WTC11 (cell line): Measurements from ENCODE around the gene LRRC57. TPM values are rescaled to one million over a fixed set of nuclear protein-coding genes. Genes with fewer than 3 reads are reported as not detected.

Experiments used
- ATAC-seq: fragments of 200-7000 bp; cut with Tn5 transposase; 2 replicates; pipeline ENCODE4 v1.10.0; 2021; ENCODE audit warnings: mild to moderate bottlenecking, moderate library complexity
- CTCF ChIA-PET: fragments of 300-600 bp; sonication (Branson Sonifier 250); formaldehyde crosslinking; loops from one replicate; lab custom pipeline; 2021; ENCODE audit warnings: antibody characterized with exemption; lab: Charles Lee
- POLR2A ChIA-PET: fragments of 350-600 bp; sonication (Branson Sonifier 250); formaldehyde crosslinking; loops from one replicate; lab custom pipeline; 2021; ENCODE audit warnings: antibody characterized with exemption; lab: Charles Lee
- DNase-seq: peaks from one replicate; pipeline ENCODE4 v3.0.0; 2021; ENCODE audit warnings: low spot score
- H3K27ac Mint-ChIP-seq: 2 replicates; pipeline ENCODE4 v1.8.0; 2021; ENCODE audit warnings: mixed read lengths
- H3K27me3 Mint-ChIP-seq: 2 replicates; pipeline ENCODE4 v1.8.0; 2021; ENCODE audit warnings: low read depth, mild to moderate bottlenecking, moderate library complexity, mixed read lengths
- H3K36me3 Mint-ChIP-seq: 2 replicates; pipeline ENCODE4 v1.8.0; 2021; ENCODE audit warnings: mixed read lengths
- H3K4me1 Mint-ChIP-seq: 2 replicates; pipeline ENCODE4 v1.8.0; 2022; ENCODE audit warnings: mixed read lengths
- H3K4me3 Mint-ChIP-seq: 2 replicates; pipeline ENCODE4 v1.8.0; 2021; ENCODE audit warnings: mild to moderate bottlenecking, moderate library complexity, mixed read lengths
- H3K9me3 Mint-ChIP-seq: 2 replicates; pipeline ENCODE4 v1.8.0; 2021; ENCODE audit warnings: mixed read lengths
- AFF4 ChIP-seq: sonication (generic); formaldehyde crosslinking; IDR thresholded peaks from 2 replicates; pipeline ENCODE4 v1.8.1; 2023; ENCODE audit warnings: mild to moderate bottlenecking, missing genetic modification reagents, borderline replicate concordance
- ESRRA ChIP-seq: sonication (generic); formaldehyde crosslinking; IDR thresholded peaks from 2 replicates; pipeline ENCODE4 v1.8.1; 2022; ENCODE audit warnings: mild to moderate bottlenecking, missing genetic modification reagents, borderline replicate concordance
- IRF2 ChIP-seq: sonication (generic); formaldehyde crosslinking; IDR thresholded peaks from 2 replicates; pipeline ENCODE4 v1.8.0; 2022; ENCODE audit warnings: low read depth, missing genetic modification reagents, borderline replicate concordance
- JAZF1 ChIP-seq: fragments of 250-450 bp; sonication (Bioruptor Pico); IDR thresholded peaks from 2 replicates; pipeline ENCODE4 v1.9.0; 2021; ENCODE audit warnings: moderate library complexity, mild to moderate bottlenecking, inconsistent platforms
- OVOL2 ChIP-seq: fragments of 250-450 bp; sonication (Bioruptor Pico); IDR thresholded peaks from 2 replicates; pipeline ENCODE4 v1.9.0; 2021; ENCODE audit warnings: mild to moderate bottlenecking, borderline replicate concordance
- PREB ChIP-seq: sonication (generic); formaldehyde crosslinking; IDR thresholded peaks from 2 replicates; pipeline ENCODE4 v1.8.1; 2022; ENCODE audit warnings: mild to moderate bottlenecking, missing genetic modification reagents, moderate library complexity, borderline replicate concordance
- SMAD3 ChIP-seq: sonication (generic); formaldehyde crosslinking; IDR thresholded peaks from 2 replicates; pipeline ENCODE4 v1.8.0; 2022; ENCODE audit warnings: missing genetic modification reagents, mild to moderate bottlenecking, borderline replicate concordance
- TEAD4 ChIP-seq: sonication (generic); formaldehyde crosslinking; IDR thresholded peaks from 2 replicates; pipeline ENCODE4 v1.8.0; 2022; ENCODE audit warnings: mild to moderate bottlenecking, missing genetic modification reagents
- ZBTB43 ChIP-seq: sonication (generic); formaldehyde crosslinking; IDR thresholded peaks from 2 replicates; pipeline ENCODE4 v1.8.1; 2023; ENCODE audit warnings: mild to moderate bottlenecking, missing genetic modification reagents
- ZNF121 ChIP-seq: sonication (generic); formaldehyde crosslinking; IDR thresholded peaks from 2 replicates; pipeline ENCODE4 v1.8.0; 2023; ENCODE audit warnings: missing genetic modification reagents
- ZNF416 ChIP-seq: fragments of 250-450 bp; sonication (Bioruptor Pico); IDR thresholded peaks from 2 replicates; pipeline ENCODE4 v1.9.0; 2021; ENCODE audit warnings: mild to moderate bottlenecking, inconsistent platforms
- total RNA-seq: library from RNA; stranded (reverse); gene quantifications from 3 replicates; pipeline ENCODE4 v1.2.3, GENCODE V29; 2021
- TF ChIP-seq, protein P1 (sequence below): sonication (generic); formaldehyde crosslinking; IDR thresholded peaks from 2 replicates; pipeline ENCODE4 v1.8.0; 2023; ENCODE audit warnings: missing genetic modification reagents, mild to moderate bottlenecking, borderline replicate concordance
- TF ChIP-seq, protein P2 (sequence below): fragments of 250-450 bp; sonication (Bioruptor Pico); IDR thresholded peaks from 2 replicates; pipeline ENCODE4 v1.9.0; 2021; ENCODE audit warnings: mild to moderate bottlenecking
- TF ChIP-seq, protein P3 (sequence below): sonication (generic); formaldehyde crosslinking; IDR thresholded peaks from 2 replicates; pipeline ENCODE4 v1.8.1; 2022; ENCODE audit warnings: mild to moderate bottlenecking, moderate library complexity, missing genetic modification reagents
- TF ChIP-seq, protein P4 (sequence below): sonication (generic); formaldehyde crosslinking; IDR thresholded peaks from 2 replicates; pipeline ENCODE4 v1.8.0; 2023; ENCODE audit warnings: missing genetic modification reagents

The LRRC57 gene
- total RNA-seq, 1 experiment from 2014 or later, result 13.3 TPM

DNA sequence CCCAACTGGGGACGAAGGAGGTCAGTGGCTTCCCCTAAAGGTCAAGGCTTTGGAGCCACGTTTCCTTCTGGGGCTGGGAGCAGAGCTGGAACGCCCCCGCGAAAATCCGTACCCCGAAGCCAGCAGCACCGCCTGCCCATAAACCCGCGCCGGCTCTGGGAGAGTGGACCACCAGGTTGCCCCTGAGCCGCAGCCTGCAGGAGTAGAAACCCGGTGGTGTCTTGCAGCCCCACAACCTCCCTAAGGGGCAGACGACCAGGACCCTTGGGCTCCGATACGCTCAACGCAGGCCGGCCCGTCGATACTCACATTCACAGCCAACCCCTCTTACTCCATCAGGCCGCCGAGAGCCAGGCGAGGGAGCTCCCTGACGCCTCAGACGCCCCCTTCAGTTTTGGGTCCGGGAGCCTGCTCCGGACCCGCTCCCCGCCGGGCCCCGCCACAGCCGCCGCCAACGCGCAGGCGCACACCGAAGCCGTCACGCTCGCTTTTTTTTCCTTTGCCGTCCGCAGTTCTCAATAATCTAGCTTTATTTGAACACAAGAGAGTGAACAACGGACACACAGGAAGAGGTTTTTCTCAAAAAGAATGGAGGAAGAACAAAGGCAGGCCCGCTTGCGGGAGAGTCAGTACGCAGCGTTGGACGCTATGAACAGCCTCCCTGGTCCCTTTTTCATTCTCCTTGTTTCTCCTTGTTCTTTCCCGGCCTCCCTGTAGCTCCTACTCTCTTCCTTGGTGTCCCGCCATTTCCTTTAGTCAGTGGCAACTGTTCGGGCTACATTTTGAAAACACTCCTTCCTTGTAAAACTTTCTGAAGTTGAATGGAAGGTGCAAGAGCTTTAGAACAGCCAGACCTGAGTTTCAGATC lies 57.7 kb downstream of the LRRC57 start, which contains the start of gene ZNF106 (continued):
- TF ChIP-seq, protein P1, sequence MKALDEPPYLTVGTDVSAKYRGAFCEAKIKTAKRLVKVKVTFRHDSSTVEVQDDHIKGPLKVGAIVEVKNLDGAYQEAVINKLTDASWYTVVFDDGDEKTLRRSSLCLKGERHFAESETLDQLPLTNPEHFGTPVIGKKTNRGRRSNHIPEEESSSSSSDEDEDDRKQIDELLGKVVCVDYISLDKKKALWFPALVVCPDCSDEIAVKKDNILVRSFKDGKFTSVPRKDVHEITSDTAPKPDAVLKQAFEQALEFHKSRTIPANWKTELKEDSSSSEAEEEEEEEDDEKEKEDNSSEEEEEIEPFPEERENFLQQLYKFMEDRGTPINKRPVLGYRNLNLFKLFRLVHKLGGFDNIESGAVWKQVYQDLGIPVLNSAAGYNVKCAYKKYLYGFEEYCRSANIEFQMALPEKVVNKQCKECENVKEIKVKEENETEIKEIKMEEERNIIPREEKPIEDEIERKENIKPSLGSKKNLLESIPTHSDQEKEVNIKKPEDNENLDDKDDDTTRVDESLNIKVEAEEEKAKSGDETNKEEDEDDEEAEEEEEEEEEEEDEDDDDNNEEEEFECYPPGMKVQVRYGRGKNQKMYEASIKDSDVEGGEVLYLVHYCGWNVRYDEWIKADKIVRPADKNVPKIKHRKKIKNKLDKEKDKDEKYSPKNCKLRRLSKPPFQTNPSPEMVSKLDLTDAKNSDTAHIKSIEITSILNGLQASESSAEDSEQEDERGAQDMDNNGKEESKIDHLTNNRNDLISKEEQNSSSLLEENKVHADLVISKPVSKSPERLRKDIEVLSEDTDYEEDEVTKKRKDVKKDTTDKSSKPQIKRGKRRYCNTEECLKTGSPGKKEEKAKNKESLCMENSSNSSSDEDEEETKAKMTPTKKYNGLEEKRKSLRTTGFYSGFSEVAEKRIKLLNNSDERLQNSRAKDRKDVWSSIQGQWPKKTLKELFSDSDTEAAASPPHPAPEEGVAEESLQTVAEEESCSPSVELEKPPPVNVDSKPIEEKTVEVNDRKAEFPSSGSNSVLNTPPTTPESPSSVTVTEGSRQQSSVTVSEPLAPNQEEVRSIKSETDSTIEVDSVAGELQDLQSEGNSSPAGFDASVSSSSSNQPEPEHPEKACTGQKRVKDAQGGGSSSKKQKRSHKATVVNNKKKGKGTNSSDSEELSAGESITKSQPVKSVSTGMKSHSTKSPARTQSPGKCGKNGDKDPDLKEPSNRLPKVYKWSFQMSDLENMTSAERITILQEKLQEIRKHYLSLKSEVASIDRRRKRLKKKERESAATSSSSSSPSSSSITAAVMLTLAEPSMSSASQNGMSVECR (CRISPR knock-in tag), result peak; percentile 87; the same call in 1 of the 2 replicates
- TF ChIP-seq PREB, result no peak
- no peak for TF ChIP-seq ZNF121 (CRISPR knock-in tag)
- no peak for TF ChIP-seq IRF2 (CRISPR knock-in tag)
- TF ChIP-seq, protein P2, sequence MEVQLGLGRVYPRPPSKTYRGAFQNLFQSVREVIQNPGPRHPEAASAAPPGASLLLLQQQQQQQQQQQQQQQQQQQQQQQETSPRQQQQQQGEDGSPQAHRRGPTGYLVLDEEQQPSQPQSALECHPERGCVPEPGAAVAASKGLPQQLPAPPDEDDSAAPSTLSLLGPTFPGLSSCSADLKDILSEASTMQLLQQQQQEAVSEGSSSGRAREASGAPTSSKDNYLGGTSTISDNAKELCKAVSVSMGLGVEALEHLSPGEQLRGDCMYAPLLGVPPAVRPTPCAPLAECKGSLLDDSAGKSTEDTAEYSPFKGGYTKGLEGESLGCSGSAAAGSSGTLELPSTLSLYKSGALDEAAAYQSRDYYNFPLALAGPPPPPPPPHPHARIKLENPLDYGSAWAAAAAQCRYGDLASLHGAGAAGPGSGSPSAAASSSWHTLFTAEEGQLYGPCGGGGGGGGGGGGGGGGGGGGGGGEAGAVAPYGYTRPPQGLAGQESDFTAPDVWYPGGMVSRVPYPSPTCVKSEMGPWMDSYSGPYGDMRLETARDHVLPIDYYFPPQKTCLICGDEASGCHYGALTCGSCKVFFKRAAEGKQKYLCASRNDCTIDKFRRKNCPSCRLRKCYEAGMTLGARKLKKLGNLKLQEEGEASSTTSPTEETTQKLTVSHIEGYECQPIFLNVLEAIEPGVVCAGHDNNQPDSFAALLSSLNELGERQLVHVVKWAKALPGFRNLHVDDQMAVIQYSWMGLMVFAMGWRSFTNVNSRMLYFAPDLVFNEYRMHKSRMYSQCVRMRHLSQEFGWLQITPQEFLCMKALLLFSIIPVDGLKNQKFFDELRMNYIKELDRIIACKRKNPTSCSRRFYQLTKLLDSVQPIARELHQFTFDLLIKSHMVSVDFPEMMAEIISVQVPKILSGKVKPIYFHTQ, result peak; percentile 44; the same call in 1 of the 2 replicates
- TF ChIP-seq ESRRA (CRISPR knock-in tag), result no peak
- TF ChIP-seq, protein P3, sequence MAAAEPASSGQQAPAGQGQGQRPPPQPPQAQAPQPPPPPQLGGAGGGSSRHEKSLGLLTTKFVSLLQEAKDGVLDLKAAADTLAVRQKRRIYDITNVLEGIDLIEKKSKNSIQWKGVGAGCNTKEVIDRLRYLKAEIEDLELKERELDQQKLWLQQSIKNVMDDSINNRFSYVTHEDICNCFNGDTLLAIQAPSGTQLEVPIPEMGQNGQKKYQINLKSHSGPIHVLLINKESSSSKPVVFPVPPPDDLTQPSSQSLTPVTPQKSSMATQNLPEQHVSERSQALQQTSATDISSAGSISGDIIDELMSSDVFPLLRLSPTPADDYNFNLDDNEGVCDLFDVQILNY (CRISPR knock-in tag), result peak; percentile 43; the same call in 1 of the 2 replicates
- TF ChIP-seq AFF4, result no peak

DNA sequence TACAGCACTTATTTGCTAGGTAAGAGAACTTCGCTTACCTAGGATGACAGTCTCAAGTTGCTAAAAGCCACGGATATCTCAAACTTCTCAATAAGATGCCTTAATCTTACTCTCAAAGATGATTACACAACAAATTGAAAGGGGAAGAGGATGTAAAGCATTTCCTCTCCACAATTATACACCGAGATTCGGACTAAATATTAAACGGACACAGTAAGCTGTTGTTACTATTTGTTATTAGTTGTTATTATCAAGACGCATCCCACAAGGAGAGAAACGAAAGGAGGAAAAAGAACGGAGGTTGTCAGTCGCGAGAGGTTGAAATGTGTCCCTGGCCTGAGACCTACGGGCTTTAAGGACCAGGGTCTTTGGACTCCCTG lies 58.3 kb downstream of the LRRC57 start:
- ChIA-PET POLR2A (interaction anchor here (0.6 to 1.5 kb wide), 5 partner anchors 12 to 58 kb away, joined by 3 to 6 read pairs (median 4); partner anchors contain the start of genes HAUS2 and LRRC57), CTCF (interaction anchor here (1.0 kb wide), 1 partner anchor 101 kb away, joined by 3 read pairs; no protein-coding TSS in a partner anchor)
- H3K27ac Mint-ChIP-seq, result peak overlapping the region; percentile 100
- peak overlapping the region; percentile 96 for H3K4me3 Mint-ChIP-seq
- H3K4me1 Mint-ChIP-seq, result peaks cover 6% of the 10 kb centered on the region
- no peak for DNase-seq
- no peaks in the 10 kb centered on the region for H3K27me3 Mint-ChIP-seq
- no peaks in the 10 kb centered on the region for H3K9me3 Mint-ChIP-seq
- H3K36me3 Mint-ChIP-seq, result no peaks in the 10 kb centered on the region
- no peak for ATAC-seq
- TF ChIP-seq, protein P2, result no peak
- TF ChIP-seq JAZF1 (no peak), OVOL2 (CRISPR knock-in tag) (no peak), ZBTB43 (CRISPR knock-in tag) (no peak), SMAD3 (CRISPR knock-in tag) (no peak), ZNF416 (CRISPR knock-in tag) (no peak), TEAD4 (CRISPR knock-in tag) (no peak)
- TF ChIP-seq, protein P4, sequence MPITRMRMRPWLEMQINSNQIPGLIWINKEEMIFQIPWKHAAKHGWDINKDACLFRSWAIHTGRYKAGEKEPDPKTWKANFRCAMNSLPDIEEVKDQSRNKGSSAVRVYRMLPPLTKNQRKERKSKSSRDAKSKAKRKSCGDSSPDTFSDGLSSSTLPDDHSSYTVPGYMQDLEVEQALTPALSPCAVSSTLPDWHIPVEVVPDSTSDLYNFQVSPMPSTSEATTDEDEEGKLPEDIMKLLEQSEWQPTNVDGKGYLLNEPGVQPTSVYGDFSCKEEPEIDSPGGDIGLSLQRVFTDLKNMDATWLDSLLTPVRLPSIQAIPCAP, result no peak
